VCaP (cell line): ENCODE data around the gene BLVRA.
"Not testable (repeated sequence)": the region's sequence is repeated elsewhere in the genome, so short reads cannot be mapped to it uniquely, and the experiment has no call there.

Experiments
- H3K27ac ChIP-seq: fragments of 450-650 bp; 2 replicates; pipeline ENCODE4 v1.5.1; 2017
- TF ChIP-seq, protein P1 (sequence below): fragments of 450-650 bp; conservative IDR thresholded peaks from 2 replicates; pipeline ENCODE4 v1.5.1; 2017; ENCODE audit warnings: mild to moderate bottlenecking, moderate library complexity

The BLVRA gene

GRCh38 chr7:43779045-43779812 is 20.7 kb downstream of the BLVRA start:
- TF ChIP-seq, protein P1, sequence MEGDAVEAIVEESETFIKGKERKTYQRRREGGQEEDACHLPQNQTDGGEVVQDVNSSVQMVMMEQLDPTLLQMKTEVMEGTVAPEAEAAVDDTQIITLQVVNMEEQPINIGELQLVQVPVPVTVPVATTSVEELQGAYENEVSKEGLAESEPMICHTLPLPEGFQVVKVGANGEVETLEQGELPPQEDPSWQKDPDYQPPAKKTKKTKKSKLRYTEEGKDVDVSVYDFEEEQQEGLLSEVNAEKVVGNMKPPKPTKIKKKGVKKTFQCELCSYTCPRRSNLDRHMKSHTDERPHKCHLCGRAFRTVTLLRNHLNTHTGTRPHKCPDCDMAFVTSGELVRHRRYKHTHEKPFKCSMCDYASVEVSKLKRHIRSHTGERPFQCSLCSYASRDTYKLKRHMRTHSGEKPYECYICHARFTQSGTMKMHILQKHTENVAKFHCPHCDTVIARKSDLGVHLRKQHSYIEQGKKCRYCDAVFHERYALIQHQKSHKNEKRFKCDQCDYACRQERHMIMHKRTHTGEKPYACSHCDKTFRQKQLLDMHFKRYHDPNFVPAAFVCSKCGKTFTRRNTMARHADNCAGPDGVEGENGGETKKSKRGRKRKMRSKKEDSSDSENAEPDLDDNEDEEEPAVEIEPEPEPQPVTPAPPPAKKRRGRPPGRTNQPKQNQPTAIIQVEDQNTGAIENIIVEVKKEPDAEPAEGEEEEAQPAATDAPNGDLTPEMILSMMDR: no peak
- no peak overlapping the region for H3K27ac ChIP-seq

GRCh38 chr7:43781726-43782607 is 23.5 kb downstream of the BLVRA start:
- no peak overlapping the region for H3K27ac ChIP-seq
- TF ChIP-seq, protein P1: no peak

DNA sequence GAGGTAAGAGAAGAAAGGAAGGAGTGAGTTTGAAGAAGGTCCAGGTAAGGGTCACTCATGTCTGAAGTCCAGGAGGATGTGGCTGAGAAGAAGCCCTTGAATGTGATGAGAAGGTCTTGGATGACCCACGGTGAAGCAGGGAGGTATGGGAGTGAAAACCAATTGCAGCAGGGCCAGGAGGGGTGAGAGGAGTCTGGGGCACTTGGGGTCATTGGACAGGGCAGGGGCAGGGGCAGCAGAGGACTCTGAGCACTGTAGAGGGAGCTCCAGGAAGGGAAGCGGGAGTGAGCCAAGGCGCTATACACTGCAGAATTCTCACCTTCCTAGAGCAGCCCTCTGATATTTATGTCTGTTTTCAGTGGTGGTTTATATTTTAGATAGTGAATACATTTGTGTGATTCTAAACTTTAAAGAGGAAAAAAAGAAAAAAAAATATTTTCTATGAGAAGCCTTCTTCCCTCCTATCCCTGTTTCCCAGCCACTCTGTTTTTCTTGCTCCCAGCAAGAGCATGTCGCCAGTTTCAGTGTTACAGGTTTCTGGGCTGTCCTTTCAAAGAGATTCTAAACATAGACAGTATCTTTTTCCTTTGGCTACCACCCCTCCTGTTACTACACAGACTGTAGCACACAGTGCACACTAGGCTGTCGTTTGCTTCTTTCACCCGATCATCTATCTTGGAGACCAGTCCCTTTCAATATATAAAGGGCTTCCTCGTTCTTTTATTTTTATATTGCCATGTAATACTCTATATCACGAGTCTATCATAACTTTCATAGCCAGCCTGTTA is 24.5 kb downstream of the BLVRA start:
- TF ChIP-seq, protein P1: no peak
- H3K27ac ChIP-seq: no peak overlapping the region

DNA sequence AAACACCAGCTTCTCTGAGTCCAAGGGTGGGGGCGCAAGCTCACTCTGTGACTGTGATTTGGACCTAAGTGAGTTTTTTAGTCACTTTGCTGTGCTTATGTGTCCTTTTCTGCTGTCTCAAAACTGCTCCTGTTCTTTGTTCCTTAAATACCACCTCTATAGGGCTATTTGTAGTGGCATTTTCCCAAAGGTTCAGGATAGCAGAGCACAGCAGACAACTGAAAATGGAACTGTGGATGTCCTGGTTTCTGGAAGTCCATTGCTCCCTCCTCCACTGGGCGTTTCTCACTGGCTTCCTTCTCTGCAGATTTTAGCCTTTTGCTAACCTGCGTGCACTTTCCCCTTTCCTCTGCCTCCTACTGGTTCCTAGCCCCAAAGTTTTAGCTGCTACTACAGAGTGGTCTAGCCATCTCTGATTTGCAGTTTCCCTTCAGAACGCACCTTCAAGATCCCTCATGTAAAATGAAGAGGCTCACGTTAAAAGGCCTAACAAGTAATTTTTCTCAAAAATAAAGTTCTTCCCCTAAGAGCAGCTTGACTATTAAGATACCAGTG is 25.6 kb downstream of the BLVRA start:
- TF ChIP-seq, protein P1: no peak

DNA sequence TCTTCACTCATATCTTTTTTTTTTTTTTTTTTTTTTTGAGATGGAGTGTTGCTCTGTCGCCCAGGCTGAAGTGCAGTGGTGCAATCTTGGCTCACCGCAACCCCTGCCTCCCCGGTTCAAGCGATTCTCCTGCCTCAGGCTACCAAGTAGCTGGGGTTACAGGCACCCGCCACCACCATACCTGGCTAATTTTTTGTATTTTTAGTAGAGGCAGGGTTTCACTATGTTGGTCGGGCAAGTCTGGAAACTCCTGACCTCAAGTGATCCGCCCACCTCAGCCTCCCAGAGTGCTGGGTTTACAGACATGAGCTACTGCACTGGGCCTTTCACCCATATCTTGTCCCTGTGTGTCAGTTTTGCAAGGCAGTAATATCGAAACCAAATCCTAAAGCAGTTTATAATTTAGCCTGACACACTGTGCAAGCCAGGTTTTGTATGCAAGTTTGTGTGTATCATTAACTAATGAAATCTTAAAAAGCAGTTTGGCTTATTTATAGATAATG is 26.2 kb downstream of the BLVRA start:
- not testable (repeated sequence) for H3K27ac ChIP-seq

More for the DNA sequence above, 25.6 kb downstream of the BLVRA start:
- H3K27ac ChIP-seq: no peak overlapping the region

- TF ChIP-seq, protein P1: no peak
- H3K27ac ChIP-seq: no peak overlapping the region
Observed at GRCh38 chr7:43785420-43785819, 26.9 kb downstream of the BLVRA start.

- no peak overlapping the region for H3K27ac ChIP-seq
- TF ChIP-seq, protein P1: no peak
Observed at GRCh38 chr7:43787771-43788170, 29.3 kb downstream of the BLVRA start.
